Gastrocnemius medialis (tissue), 4 donors: ENCODE data around the gene LRRC15.

Source experiments
- CTCF ChIP-seq, 5 experiments: fragments of 450-650 bp in 3 of 5; fragments of 200-600 bp in 2 of 5; sonication (generic) in 2 of 5; IDR thresholded peaks in 4 of 5; conservative IDR thresholded peaks in 1 of 5; 1 replicate in 4 of 5; 2 replicates in 1 of 5; pipeline ENCODE4 v1.5.1; 2016 to 2019; ENCODE audit warnings: antibody characterized with exemption in 5 of 5, mild to moderate bottlenecking in 3 of 5, moderate library complexity in 3 of 5
- POLR2A ChIP-seq, 2 donors: fragments of 450-650 bp; IDR thresholded peaks; one replicate each; pipeline ENCODE4 v1.6.1; 2017; ENCODE audit warnings: antibody characterized with exemption in 2 of 2, mild to moderate bottlenecking in 2 of 2, moderate library complexity in 2 of 2

DNA sequence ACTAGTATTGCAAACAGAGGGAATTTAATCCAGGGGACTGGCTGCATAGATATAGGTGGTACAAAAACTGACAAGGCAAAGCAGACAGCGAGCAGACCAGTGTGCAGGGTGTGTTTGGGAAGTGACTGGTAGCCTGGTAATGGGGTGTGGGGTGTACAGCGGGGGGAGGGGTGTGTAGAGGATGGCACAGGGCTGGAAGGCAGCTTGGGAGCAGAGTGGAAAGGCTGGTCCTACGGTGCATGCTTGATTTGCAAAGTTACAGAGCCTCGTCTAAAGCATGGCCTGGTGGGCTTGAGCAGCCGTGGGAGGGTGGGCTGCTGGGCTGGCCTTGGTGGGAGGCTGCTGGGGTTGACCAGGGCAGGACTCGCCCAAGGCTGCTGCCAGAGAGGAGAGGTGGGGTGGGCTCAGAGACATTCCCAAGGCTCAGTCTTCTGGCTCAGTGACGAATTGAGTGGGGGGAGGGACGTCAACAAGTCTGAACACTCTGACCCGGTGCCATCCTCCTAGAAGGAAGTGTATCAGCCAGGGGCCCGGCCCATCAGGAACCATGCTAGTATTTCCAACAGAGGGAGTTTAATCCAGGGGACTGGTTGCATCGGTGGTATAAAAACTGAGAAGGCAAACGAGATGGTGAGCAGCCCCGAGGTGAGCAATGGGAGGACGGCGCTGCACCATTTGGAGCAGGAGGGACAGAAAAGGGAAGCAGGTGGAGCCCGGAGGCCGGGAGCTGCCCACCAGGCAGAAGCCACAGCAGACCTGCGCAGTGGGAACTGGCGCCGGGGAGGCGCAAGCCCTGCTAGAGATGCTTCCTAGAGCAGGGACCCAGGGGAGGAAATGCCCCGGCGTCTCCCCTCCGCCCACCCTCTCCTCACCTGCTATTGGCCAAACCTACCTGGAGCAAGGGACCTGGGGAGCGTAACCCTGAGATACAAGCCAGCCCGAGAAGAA is 47.6 kb downstream of the LRRC15 start:
- TF ChIP-seq POLR2A (IDR thresholded peaks at IDR 0.05) (no peak), CTCF (IDR thresholded peaks at IDR 0.05 in 4 of 5, conservative IDR thresholded peaks at IDR 0.05 in 1 of 5) (no peak)
